Body of pancreas (tissue), 4 donors: ENCODE results near the gene SLC38A10. TPM values are rescaled to one million over a fixed set of nuclear protein-coding genes. Genes with fewer than 3 reads are reported as not detected.

Experiments used
- ATAC-seq: fragments of 150-250 bp; one replicate; pipeline ENCODE4 v1.9.1; 2016
- DNase-seq, 4 donors: peaks; one replicate each; pipeline ENCODE4 v3.0.0-alpha.2; 2019
- H3K27ac ChIP-seq, 4 donors: fragments of 200-600 bp; sonication (generic); 1 replicate in 3 of 4; 2 replicates in 1 of 4; pipeline versions ENCODE4 v1.5.1 to v1.6.1; 2016 to 2019; ENCODE audit warnings: mild to moderate bottlenecking in 1 of 4, mixed read lengths in 1 of 4, moderate library complexity in 1 of 4
- H3K27me3 ChIP-seq, 2 donors: fragments of 200-600 bp; sonication (generic); one replicate each; pipeline ENCODE4 v1.6.0; 2016; ENCODE audit warnings: mild to moderate bottlenecking in 1 of 2
- H3K36me3 ChIP-seq, 2 donors: fragments of 200-600 bp; sonication (generic); replicated peaks in 1 of 2; 2 replicates each; pipeline ENCODE4 v1.5.1; 2016; ENCODE audit warnings: low read depth in 2 of 2; ENCODE audit not compliant: insufficient read depth in 1 of 2
- H3K4me1 ChIP-seq: fragments of 200-600 bp; sonication (generic); one replicate; pipeline ENCODE4 v1.6.0; 2016
- H3K4me3 ChIP-seq, 2 donors: fragments of 200-600 bp; sonication (generic); 1 replicate in 1 of 2; 2 replicates in 1 of 2; pipeline ENCODE4 v1.5.1; 2016 to 2019
- H3K9me3 ChIP-seq, 3 donors: fragments of 200-600 bp; sonication (generic); 1 replicate in 2 of 3; 2 replicates in 1 of 3; pipeline ENCODE4 v1.5.1; 2016
- CTCF ChIP-seq, 7 experiments: fragments of 450-650 bp in 4 of 7; fragments of 200-600 bp in 3 of 7; sonication (generic) in 3 of 7; IDR thresholded peaks; one replicate each; pipeline ENCODE4 v1.5.1; 2016 to 2019; ENCODE audit warnings: antibody characterized with exemption in 7 of 7
- POLR2A ChIP-seq, 3 donors: fragments of 450-650 bp; IDR thresholded peaks; one replicate each; pipeline ENCODE4 v1.6.1; 2016; ENCODE audit warnings: antibody characterized with exemption in 3 of 3, mild to moderate bottlenecking in 2 of 3
- WGBS, 2 donors: methylation state at CpG; one replicate each; pipeline ENCODE4 v1.1.5; 2017; 5-methylcytosine and 5-hydroxymethylcytosine counted together
- intact Hi-C: fragments of 100-400 bp; cut with DNase I; formaldehyde crosslinking; loops from one replicate; pipeline ENCODE4 v1.15.1; 2023
- total RNA-seq, 2 donors: library from RNA; depleted of rRNA; stranded (reverse); fragments of >200 nt; gene quantifications; one replicate each; pipeline ENCODE4 v1.1.0, GENCODE V29; 2016

SLC38A10 gene
- total RNA-seq, 2 donors from 2014 or later: 102 to 203 TPM

- WGBS, 2 donors: 93% methylated on average over 10 to 12 of the region's 12 CpGs
- H3K27me3 ChIP-seq: no peaks in the 10 kb centered on the region
- peaks cover 15 to 34% of the 10 kb centered on the region in 2 donors for H3K36me3 ChIP-seq
- no peaks in the 10 kb centered on the region for H3K9me3 ChIP-seq
- no peak overlapping the region for H3K27ac ChIP-seq
- intact Hi-C loops: loop anchor here (10.0 kb wide), 1 partner anchor 424 kb away; no protein-coding TSS in a partner anchor
- no peaks in the 10 kb centered on the region for H3K4me1 ChIP-seq
- DNase-seq (no peak), ATAC-seq (no peak)
- H3K4me3 ChIP-seq: no peak overlapping the region
- no peak for TF ChIP-seq POLR2A (IDR thresholded peaks at IDR 0.05)
- no peak for TF ChIP-seq CTCF (IDR thresholded peaks at IDR 0.05)
Measured at GRCh38 chr17:81271226-81271625, 23.9 kb downstream of the SLC38A10 start.

- intact Hi-C loops: loop anchor here (10.0 kb wide), 1 partner anchor 425 kb away; no protein-coding TSS in a partner anchor
- no peak overlapping the region for H3K27ac ChIP-seq
- 88 to 92% methylated on average over 17 of the region's 18 CpGs for WGBS, 2 donors
- H3K4me3 ChIP-seq: no peak overlapping the region
- peaks cover 10 to 35% of the 10 kb centered on the region in 2 donors for H3K36me3 ChIP-seq
- no peaks in the 10 kb centered on the region for H3K4me1 ChIP-seq
- no peak for DNase-seq
- H3K27me3 ChIP-seq: no peaks in the 10 kb centered on the region
- no peaks in the 10 kb centered on the region for H3K9me3 ChIP-seq
- no peak for ATAC-seq
- no peak for TF ChIP-seq CTCF (IDR thresholded peaks at IDR 0.05)
- TF ChIP-seq POLR2A (IDR thresholded peaks at IDR 0.05): no peak
Measured at GRCh38 chr17:81270279-81270678, 24.8 kb downstream of the SLC38A10 start.

GRCh38 chr17:81267390-81268067 is 27.6 kb downstream of the SLC38A10 start:
- no peak overlapping the region for H3K4me3 ChIP-seq
- ATAC-seq: no peak

GRCh38 chr17:81265576-81265975 is 29.5 kb downstream of the SLC38A10 start:
- DNase-seq: no peak
- 94 to 96% methylated on average over 18 to 22 of the region's 22 CpGs for WGBS, 2 donors
- TF ChIP-seq CTCF (IDR thresholded peaks at IDR 0.05) (no peak), POLR2A (IDR thresholded peaks at IDR 0.05) (no peak)
- Histone ChIP-seq H3K4me3 (no peak overlapping the region), H3K9me3 (no peaks in the 10 kb centered on the region), H3K4me1 (no peaks in the 10 kb centered on the region), H3K27me3 (no peaks in the 10 kb centered on the region), H3K36me3 (peaks cover 11 to 32% of the 10 kb centered on the region in 2 donors), H3K27ac (no peak overlapping the region)
- no peak for ATAC-seq
- intact Hi-C loops: no loop called here

More at GRCh38 chr17:81267390-81268067, 27.6 kb downstream of the SLC38A10 start:
- intact Hi-C loops: no loop called here
- Histone ChIP-seq H3K4me1 (no peaks in the 10 kb centered on the region), H3K36me3 (peaks cover 7 to 31% of the 10 kb centered on the region in 2 donors), H3K9me3 (no peaks in the 10 kb centered on the region), H3K27ac (no peak overlapping the region), H3K27me3 (no peaks in the 10 kb centered on the region)
- 90 to 92% methylated on average over 6 of the region's 6 CpGs for WGBS, 2 donors
- no peak for DNase-seq
- TF ChIP-seq POLR2A (IDR thresholded peaks at IDR 0.05) (no peak), CTCF (IDR thresholded peaks at IDR 0.05) (no peak)

- intact Hi-C loops: no loop called here
- Histone ChIP-seq H3K4me3 (no peak overlapping the region), H3K27ac (no peak overlapping the region), H3K4me1 (no peaks in the 10 kb centered on the region), H3K9me3 (no peaks in the 10 kb centered on the region), H3K27me3 (no peaks in the 10 kb centered on the region), H3K36me3 (peaks cover 14 to 30% of the 10 kb centered on the region in 2 donors)
- DNase-seq: no peak
- 89 to 100% methylated on average over 1 to 12 of the region's 12 CpGs for WGBS, 2 donors
- no peak for ATAC-seq
- no peak for TF ChIP-seq CTCF (IDR thresholded peaks at IDR 0.05)
- no peak for TF ChIP-seq POLR2A (IDR thresholded peaks at IDR 0.05)
Measured at GRCh38 chr17:81264640-81265039, 30.5 kb downstream of the SLC38A10 start.
